ENCODE measurements around the gene AP3S1.

The AP3S1 gene

DNA sequence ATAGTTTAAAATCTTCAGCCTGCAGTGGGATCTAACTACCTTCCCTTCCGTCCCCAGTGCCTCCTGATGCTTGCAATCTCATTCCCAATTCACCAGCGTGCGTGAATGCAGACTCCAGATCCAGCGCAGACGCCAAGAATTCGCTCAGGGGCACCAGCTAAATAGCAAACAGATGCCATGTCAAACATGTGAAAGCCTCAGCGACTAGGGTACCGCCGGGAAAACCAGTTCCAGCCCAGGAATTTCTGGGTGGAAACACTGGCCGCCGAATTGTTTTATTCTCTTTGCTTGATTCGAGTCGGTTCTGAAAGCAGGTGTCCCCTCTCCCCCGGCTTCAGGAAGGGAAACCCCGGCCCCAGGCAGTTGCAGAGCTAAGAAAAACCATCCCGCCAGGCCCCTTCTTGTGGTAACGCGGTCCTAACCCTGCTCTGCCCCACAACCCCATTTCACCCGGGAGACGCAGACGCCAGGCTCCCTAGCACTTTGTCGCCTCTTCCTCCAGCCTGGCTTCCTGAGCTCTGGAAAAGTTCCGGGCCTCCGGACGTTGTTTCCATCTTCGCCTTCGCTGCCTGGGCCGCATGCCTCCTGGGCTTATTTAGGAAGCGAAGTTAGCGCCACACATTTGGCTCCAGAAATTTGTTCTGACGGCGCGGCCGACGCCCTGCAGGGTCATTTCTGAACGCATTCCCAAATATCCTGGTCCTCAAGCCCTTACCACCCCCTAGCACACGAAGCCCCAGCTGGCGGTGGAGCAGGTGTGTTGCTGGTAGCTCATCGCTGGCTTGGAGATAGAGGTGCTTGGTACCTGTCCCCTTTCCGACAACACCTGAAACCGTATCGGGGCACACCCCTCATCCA, 119.9 kb downstream of the AP3S1 start:
- Mint-ChIP-seq H3K27ac (no peak overlapping the region), H3K4me3 (peak overlapping the region; percentile 48), H3K36me3 (no peaks in the 10 kb centered on the region), H3K9me3 (ENCODE audit: low read depth) (no peaks in the 10 kb centered on the region), H3K4me1 (ENCODE audit: low read depth) (peaks cover 9% of the 10 kb centered on the region), H3K27me3 (peaks cover 41% of the 10 kb centered on the region)

GRCh38 chr5:115962239-115962564, 120.5 kb downstream of the AP3S1 start, which contains the start of gene LVRN:
Gene LVRN (plus strand): TSS chr5:115962475. CDS start chr5:115962618, 143 bp downstream.
- H3K27ac Mint-ChIP-seq: no peak within 1 kb of the TSS
- peaks cover 9% of the 10 kb centered on the region for H3K4me1 Mint-ChIP-seq (ENCODE audit: low read depth)
- H3K27me3 Mint-ChIP-seq: peaks cover 42% of the 10 kb centered on the region
- no peaks in the 10 kb centered on the region for H3K36me3 Mint-ChIP-seq
- no peaks in the 10 kb centered on the region for H3K9me3 Mint-ChIP-seq (ENCODE audit: low read depth)
- H3K4me3 Mint-ChIP-seq: peak within 1 kb of the TSS; percentile 48

- H3K27ac Mint-ChIP-seq: no peak overlapping the region
- no peaks in the 10 kb centered on the region for H3K36me3 Mint-ChIP-seq
- H3K9me3 Mint-ChIP-seq (ENCODE audit: low read depth): no peaks in the 10 kb centered on the region
- H3K4me1 Mint-ChIP-seq (ENCODE audit: low read depth): peaks cover 9% of the 10 kb centered on the region
- peaks cover 43% of the 10 kb centered on the region for H3K27me3 Mint-ChIP-seq
- no peak overlapping the region for H3K4me3 Mint-ChIP-seq
Observed at GRCh38 chr5:115962565-115963402, 121.0 kb downstream of the AP3S1 start.

DNA sequence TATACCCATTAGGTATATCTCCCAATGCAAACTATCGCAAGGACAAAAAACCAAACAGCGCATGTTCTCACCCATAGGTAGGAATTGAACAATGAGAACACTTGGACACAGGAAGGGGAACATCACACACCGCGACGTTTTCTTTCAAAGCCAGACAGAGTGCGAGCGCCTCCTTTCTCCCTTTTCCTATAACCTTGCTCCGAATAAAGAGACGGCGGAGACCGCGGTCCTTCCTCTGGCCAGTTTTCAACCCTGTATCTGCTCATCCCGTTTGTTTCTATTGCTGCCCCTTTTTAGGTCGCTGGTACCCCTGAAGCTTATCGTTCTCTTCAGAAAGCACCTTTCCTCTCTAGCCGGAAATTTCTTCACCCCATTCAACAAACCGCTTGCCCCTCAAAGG, 121.8 kb downstream of the AP3S1 start:
- H3K4me3 Mint-ChIP-seq: no peak overlapping the region

More for the DNA sequence above, 121.8 kb downstream of the AP3S1 start:
- Mint-ChIP-seq H3K27ac (peak overlapping the region; percentile 46), H3K27me3 (peaks cover 40% of the 10 kb centered on the region), H3K4me1 (ENCODE audit: low read depth) (peaks cover 9% of the 10 kb centered on the region), H3K9me3 (ENCODE audit: low read depth) (no peaks in the 10 kb centered on the region), H3K36me3 (no peaks in the 10 kb centered on the region)

Data from activated naive CD8-positive, alpha-beta T cell (primary cell).